Gastrocnemius medialis (tissue), 4 donors: Measurements from ENCODE around the gene ZNF57. TPM values are rescaled to one million over a fixed set of nuclear protein-coding genes. Genes with fewer than 3 reads are reported as not detected.

Experiments used
- ATAC-seq, 2 donors: fragments of 150-250 bp; one replicate each; pipeline ENCODE4 v1.9.1; 2016
- DNase-seq, 2 donors: peaks; one replicate each; pipeline ENCODE4 v3.0.0-alpha.2; 2019
- H3K27ac ChIP-seq, 4 donors: fragments of 200-600 bp; sonication (generic); 1 replicate in 1 of 4; 2 replicates in 3 of 4; pipeline ENCODE4 v1.5.1; 2016 to 2018; ENCODE audit warnings: mild to moderate bottlenecking in 2 of 4, moderate library complexity in 1 of 4
- H3K27me3 ChIP-seq, 3 donors: fragments of 200-600 bp; sonication (generic) in 2 of 3; 1 replicate in 1 of 3; 2 replicates in 2 of 3; pipeline versions ENCODE4 v1.5.1 to v1.6.0; 2016 to 2019; ENCODE audit warnings: mild to moderate bottlenecking in 1 of 3, moderate library complexity in 1 of 3
- H3K36me3 ChIP-seq, 2 donors: fragments of 200-600 bp; sonication (generic) in 1 of 2; one replicate each; pipeline ENCODE4 v1.5.1; 2017 to 2018
- H3K4me1 ChIP-seq, 2 donors: fragments of 200-600 bp; sonication (generic) in 1 of 2; one replicate each; pipeline ENCODE4 v1.5.1; 2016 to 2017; ENCODE audit warnings: mild to moderate bottlenecking in 2 of 2
- H3K4me3 ChIP-seq, 4 donors: fragments of 200-600 bp; sonication (generic) in 3 of 4; 1 replicate in 1 of 4; 2 replicates in 3 of 4; pipeline ENCODE4 v1.5.1; 2016 to 2019; ENCODE audit warnings: mild to moderate bottlenecking in 2 of 4
- H3K9me3 ChIP-seq, 3 donors: fragments of 200-600 bp; sonication (generic) in 2 of 3; 1 replicate in 1 of 3; 2 replicates in 2 of 3; pipeline ENCODE4 v1.5.1; 2016 to 2019
- POLR2A ChIP-seq, 2 donors: fragments of 450-650 bp; IDR thresholded peaks; one replicate each; pipeline ENCODE4 v1.6.1; 2017; ENCODE audit warnings: antibody characterized with exemption in 2 of 2, mild to moderate bottlenecking in 2 of 2, moderate library complexity in 2 of 2
- in situ Hi-C, 4 donors: fragments of 200-750 bp; cut with MboI; loops; one replicate each; pipeline versions ENCODE4 v1.15.0 to v1.8.0; 2017; ENCODE audit warnings: low sequenced_read_pairs in 4 of 4
- intact Hi-C: fragments of 100-400 bp; cut with DNase I; formaldehyde crosslinking; loops from one replicate; pipeline ENCODE4 v1.15.1; 2023; ENCODE audit warnings: low total_unique reads
- total RNA-seq, 4 donors: library from RNA; depleted of rRNA; stranded (reverse); fragments of >200 nt; gene quantifications; one replicate each; pipeline versions ENCODE4 v1.1.0 to v1.2.3, GENCODE V29; 2016
- TF ChIP-seq, protein P1 (sequence below), 5 experiments: fragments of 450-650 bp in 3 of 5; fragments of 200-600 bp in 2 of 5; sonication (generic) in 2 of 5; IDR thresholded peaks in 4 of 5; conservative IDR thresholded peaks in 1 of 5; 1 replicate in 4 of 5; 2 replicates in 1 of 5; pipeline ENCODE4 v1.5.1; 2016 to 2019; ENCODE audit warnings: antibody characterized with exemption in 5 of 5, mild to moderate bottlenecking in 3 of 5, moderate library complexity in 3 of 5

Gene ZNF57
- total RNA-seq, 4 donors from 2014 or later: 0.44 to 2.1 (median 0.83) TPM

GRCh38 chr19:2877398-2878331 is 23.1 kb upstream of the ZNF57 start:
- no peaks in the 10 kb centered on the region for H3K4me1 ChIP-seq
- H3K27me3 ChIP-seq: no peaks in the 10 kb centered on the region
- H3K4me3 ChIP-seq: peak overlapping the region in 1 of 4 donors; percentile 6
- in situ Hi-C loops: loop anchor here in 1 of 4 donors (10.0 kb wide), 1 partner anchor 53 kb away; no protein-coding TSS in a partner anchor
- DNase-seq (no peak), ATAC-seq (no peak)
- H3K27ac ChIP-seq: no peak overlapping the region
- H3K36me3 ChIP-seq: peaks cover 0 to 22% of the 10 kb centered on the region in 2 donors
- H3K9me3 ChIP-seq: peaks cover 7 to 29% (median 19%) of the 10 kb centered on the region in 3 donors
- intact Hi-C loops: no loop called here
- no peak for TF ChIP-seq POLR2A (IDR thresholded peaks at IDR 0.05)
- TF ChIP-seq, protein P1, sequence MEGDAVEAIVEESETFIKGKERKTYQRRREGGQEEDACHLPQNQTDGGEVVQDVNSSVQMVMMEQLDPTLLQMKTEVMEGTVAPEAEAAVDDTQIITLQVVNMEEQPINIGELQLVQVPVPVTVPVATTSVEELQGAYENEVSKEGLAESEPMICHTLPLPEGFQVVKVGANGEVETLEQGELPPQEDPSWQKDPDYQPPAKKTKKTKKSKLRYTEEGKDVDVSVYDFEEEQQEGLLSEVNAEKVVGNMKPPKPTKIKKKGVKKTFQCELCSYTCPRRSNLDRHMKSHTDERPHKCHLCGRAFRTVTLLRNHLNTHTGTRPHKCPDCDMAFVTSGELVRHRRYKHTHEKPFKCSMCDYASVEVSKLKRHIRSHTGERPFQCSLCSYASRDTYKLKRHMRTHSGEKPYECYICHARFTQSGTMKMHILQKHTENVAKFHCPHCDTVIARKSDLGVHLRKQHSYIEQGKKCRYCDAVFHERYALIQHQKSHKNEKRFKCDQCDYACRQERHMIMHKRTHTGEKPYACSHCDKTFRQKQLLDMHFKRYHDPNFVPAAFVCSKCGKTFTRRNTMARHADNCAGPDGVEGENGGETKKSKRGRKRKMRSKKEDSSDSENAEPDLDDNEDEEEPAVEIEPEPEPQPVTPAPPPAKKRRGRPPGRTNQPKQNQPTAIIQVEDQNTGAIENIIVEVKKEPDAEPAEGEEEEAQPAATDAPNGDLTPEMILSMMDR (IDR thresholded peaks at IDR 0.05 in 4 of 5, conservative IDR thresholded peaks at IDR 0.05 in 1 of 5): no peak

DNA sequence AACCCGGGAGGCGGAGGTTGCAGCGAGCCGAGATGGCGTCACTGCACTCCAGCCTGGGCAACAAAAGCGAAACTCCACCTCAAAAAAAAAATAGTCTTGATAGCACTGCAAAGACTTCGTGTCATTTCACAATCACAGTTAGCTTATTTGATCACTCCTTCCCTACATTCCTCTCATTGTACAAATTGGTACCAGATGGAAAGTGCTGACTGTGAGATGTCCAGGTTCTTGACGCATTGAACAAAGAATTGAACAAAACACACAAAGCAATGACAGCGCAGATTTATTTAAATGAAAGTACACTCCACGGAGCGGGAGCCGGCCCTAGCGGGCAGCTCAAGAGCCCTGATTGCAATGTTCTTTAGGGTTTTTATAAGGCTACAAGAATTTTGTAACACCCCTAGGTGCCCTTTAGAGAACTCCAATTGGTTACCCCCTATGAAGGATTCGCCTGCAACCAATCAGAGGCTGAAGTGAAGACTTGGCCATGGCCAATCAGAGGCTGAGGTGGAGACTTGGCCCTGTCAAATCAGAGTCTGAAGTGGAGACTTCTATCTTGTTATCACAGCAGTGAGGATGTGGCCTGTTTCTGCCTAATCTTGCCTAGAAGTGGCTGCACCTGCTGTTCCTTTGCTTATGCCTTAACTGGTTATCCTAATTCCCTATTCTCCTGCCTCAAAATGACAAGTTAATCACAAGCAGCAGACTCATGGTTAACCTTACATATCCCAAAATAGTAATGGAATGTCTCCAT is 16.9 kb upstream of the ZNF57 start:
- no peaks in the 10 kb centered on the region for H3K9me3 ChIP-seq
- DNase-seq (no peak), ATAC-seq (no peak)
- peaks cover 5 to 7% of the 10 kb centered on the region in 2 donors for H3K4me1 ChIP-seq
- H3K4me3 ChIP-seq: no peak overlapping the region
- in situ Hi-C loops: loop anchor here in 1 of 4 donors (10.0 kb wide), 1 partner anchor 281 kb away; no protein-coding TSS in a partner anchor
- H3K36me3 ChIP-seq: no peaks in the 10 kb centered on the region
- intact Hi-C loops: no loop called here
- H3K27ac ChIP-seq: no peak overlapping the region
- no peaks in the 10 kb centered on the region for H3K27me3 ChIP-seq
- TF ChIP-seq, protein P1 (IDR thresholded peaks at IDR 0.05 in 4 of 5, conservative IDR thresholded peaks at IDR 0.05 in 1 of 5): no peak
- no peak for TF ChIP-seq POLR2A (IDR thresholded peaks at IDR 0.05)

- H3K36me3 ChIP-seq: no peaks in the 10 kb centered on the region
- no peak for DNase-seq
- ATAC-seq: no peak
- in situ Hi-C loops: loop anchor here in 1 of 4 donors (10.0 kb wide), 1 partner anchor 279 kb away; no protein-coding TSS in a partner anchor
- H3K4me1 ChIP-seq: peaks cover 5 to 7% of the 10 kb centered on the region in 2 donors
- H3K4me3 ChIP-seq: no peak overlapping the region
- intact Hi-C loops: loop anchor here (2.0 kb wide), 1 partner anchor 277 kb away; no protein-coding TSS in a partner anchor
- no peaks in the 10 kb centered on the region for H3K27me3 ChIP-seq
- TF ChIP-seq, protein P1 (IDR thresholded peaks at IDR 0.05 in 4 of 5, conservative IDR thresholded peaks at IDR 0.05 in 1 of 5): no peak
- no peak for TF ChIP-seq POLR2A (IDR thresholded peaks at IDR 0.05)
- H3K27ac ChIP-seq: no peak overlapping the region
- H3K9me3 ChIP-seq: no peaks in the 10 kb centered on the region
These were observed 15.0 kb upstream of the ZNF57 start for GRCh38 chr19:2885736-2886135.

- intact Hi-C loops (loop anchor here (2.0 kb wide), 1 partner anchor 275 kb away; no protein-coding TSS in a partner anchor), in situ Hi-C loops (loop anchor here in 1 of 4 donors (10.0 kb wide), 1 partner anchor 277 kb away; no protein-coding TSS in a partner anchor)
- DNase-seq: no peak
- Histone ChIP-seq H3K27ac (no peak overlapping the region), H3K27me3 (peaks cover 0 to 6% (median 0%) of the 10 kb centered on the region in 3 donors), H3K9me3 (no peaks in the 10 kb centered on the region), H3K36me3 (no peaks in the 10 kb centered on the region), H3K4me1 (peaks cover 5 to 7% of the 10 kb centered on the region in 2 donors), H3K4me3 (no peak overlapping the region)
- TF ChIP-seq, protein P1 (IDR thresholded peaks at IDR 0.05 in 4 of 5, conservative IDR thresholded peaks at IDR 0.05 in 1 of 5): peak; percentile 19 to 62 (median 48)
- no peak for TF ChIP-seq POLR2A (IDR thresholded peaks at IDR 0.05)
- ATAC-seq: peak; percentile 65 to 74
These were observed 13.3 kb upstream of the ZNF57 start for GRCh38 chr19:2887391-2887914.
